KMS-11 (cell line): Measurements from ENCODE around the gene KIF5C.

Experiments used
- H2AFZ ChIP-seq: fragments of 200-600 bp; sonication (generic); 2 replicates; pipeline ENCODE4 v1.6.1; 2016; ENCODE audit warnings: antibody characterized with exemption, mixed run types, low read depth
- H3K27ac ChIP-seq: fragments of 200-600 bp; sonication (generic); 2 replicates; pipeline ENCODE4 v1.6.1; 2016; ENCODE audit warnings: mild to moderate bottlenecking, mixed run types
- H3K27me3 ChIP-seq: fragments of 200-600 bp; sonication (generic); 2 replicates; pipeline ENCODE4 v1.6.1; 2017; ENCODE audit warnings: mild to moderate bottlenecking, low read depth, mixed run types, moderate library complexity; ENCODE audit not compliant: insufficient read depth
- H3K36me3 ChIP-seq: fragments of 200-600 bp; sonication (generic); 2 replicates; pipeline ENCODE4 v1.6.1; 2017; ENCODE audit warnings: mild to moderate bottlenecking, mixed run types; ENCODE audit not compliant: insufficient read depth
- H3K4me1 ChIP-seq: fragments of 200-600 bp; sonication (generic); 2 replicates; pipeline ENCODE4 v1.6.1; 2016; ENCODE audit warnings: mild to moderate bottlenecking, low read depth, mixed run types; ENCODE audit not compliant: poor library complexity, severe bottlenecking
- H3K4me2 ChIP-seq: fragments of 200-600 bp; sonication (generic); 2 replicates; pipeline ENCODE4 v1.7.0; 2016; ENCODE audit warnings: mild to moderate bottlenecking, mixed run types
- H3K4me3 ChIP-seq: fragments of 200-600 bp; sonication (generic); IDR thresholded peaks from 2 replicates; pipeline ENCODE4 v1.6.1; 2017; ENCODE audit warnings: low read depth, low read length, mixed read lengths; ENCODE audit not compliant: insufficient read depth
- H3K79me2 ChIP-seq: fragments of 200-600 bp; sonication (generic); 2 replicates; pipeline ENCODE4 v1.6.1; 2016; ENCODE audit warnings: low read depth, mixed run types; ENCODE audit not compliant: insufficient read depth
- H3K9ac ChIP-seq: fragments of 200-600 bp; sonication (generic); 2 replicates; pipeline ENCODE4 v1.6.1; 2016; ENCODE audit warnings: mild to moderate bottlenecking, mixed run types
- H4K20me1 ChIP-seq: fragments of 200-600 bp; sonication (generic); 2 replicates; pipeline ENCODE4 v1.6.1; 2016; ENCODE audit warnings: mild to moderate bottlenecking, mixed run types; ENCODE audit not compliant: insufficient read depth
- TF ChIP-seq, protein P1 (sequence below): fragments of 200-600 bp; sonication (generic); conservative IDR thresholded peaks from 2 replicates; pipeline ENCODE4 v1.6.1; 2017; ENCODE audit warnings: low read depth, mild to moderate bottlenecking, antibody characterized with exemption, low read length, moderate library complexity, mixed read lengths

Gene KIF5C

DNA sequence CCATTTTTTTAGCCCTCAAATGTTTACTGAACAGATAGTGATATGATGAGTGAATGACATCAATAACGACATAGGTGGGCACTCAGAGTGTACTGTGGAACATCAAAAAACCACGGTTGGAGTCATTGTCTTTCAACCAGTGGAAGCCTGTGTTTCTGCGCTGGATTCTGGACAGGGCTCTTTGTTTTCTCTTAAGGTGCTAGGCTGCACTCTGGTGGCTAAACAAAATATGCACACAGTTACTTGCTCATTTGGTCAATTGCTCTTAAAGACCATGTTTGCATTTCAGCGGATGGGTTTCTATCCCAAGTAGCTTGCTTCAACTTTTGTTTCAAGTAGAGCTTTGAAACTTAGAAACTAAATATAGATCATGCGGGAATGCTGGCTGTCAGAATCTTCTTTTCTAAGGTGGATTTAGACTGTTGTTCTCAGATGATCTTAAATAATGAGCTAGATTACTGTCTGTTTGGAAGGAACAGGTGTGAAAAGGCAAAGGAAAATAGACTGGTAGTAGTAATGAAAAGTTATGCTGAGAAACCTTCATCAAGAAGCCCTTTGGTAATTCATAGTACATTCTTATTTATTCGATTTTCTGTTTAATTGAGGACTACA lies 115.0 kb downstream of the KIF5C start:
- Histone ChIP-seq H4K20me1 (no peaks in the 10 kb centered on the region), H3K27me3 (no peaks in the 10 kb centered on the region), H3K79me2 (no peaks in the 10 kb centered on the region), H3K4me1 (no peaks in the 10 kb centered on the region), H3K9ac (no peak overlapping the region), H3K4me3 (no peak overlapping the region), H3K36me3 (no peaks in the 10 kb centered on the region), H3K27ac (no peak overlapping the region), H3K4me2 (no peak overlapping the region), H2AFZ (no peak overlapping the region)
- TF ChIP-seq, protein P1, sequence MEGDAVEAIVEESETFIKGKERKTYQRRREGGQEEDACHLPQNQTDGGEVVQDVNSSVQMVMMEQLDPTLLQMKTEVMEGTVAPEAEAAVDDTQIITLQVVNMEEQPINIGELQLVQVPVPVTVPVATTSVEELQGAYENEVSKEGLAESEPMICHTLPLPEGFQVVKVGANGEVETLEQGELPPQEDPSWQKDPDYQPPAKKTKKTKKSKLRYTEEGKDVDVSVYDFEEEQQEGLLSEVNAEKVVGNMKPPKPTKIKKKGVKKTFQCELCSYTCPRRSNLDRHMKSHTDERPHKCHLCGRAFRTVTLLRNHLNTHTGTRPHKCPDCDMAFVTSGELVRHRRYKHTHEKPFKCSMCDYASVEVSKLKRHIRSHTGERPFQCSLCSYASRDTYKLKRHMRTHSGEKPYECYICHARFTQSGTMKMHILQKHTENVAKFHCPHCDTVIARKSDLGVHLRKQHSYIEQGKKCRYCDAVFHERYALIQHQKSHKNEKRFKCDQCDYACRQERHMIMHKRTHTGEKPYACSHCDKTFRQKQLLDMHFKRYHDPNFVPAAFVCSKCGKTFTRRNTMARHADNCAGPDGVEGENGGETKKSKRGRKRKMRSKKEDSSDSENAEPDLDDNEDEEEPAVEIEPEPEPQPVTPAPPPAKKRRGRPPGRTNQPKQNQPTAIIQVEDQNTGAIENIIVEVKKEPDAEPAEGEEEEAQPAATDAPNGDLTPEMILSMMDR: peak; percentile 77

DNA sequence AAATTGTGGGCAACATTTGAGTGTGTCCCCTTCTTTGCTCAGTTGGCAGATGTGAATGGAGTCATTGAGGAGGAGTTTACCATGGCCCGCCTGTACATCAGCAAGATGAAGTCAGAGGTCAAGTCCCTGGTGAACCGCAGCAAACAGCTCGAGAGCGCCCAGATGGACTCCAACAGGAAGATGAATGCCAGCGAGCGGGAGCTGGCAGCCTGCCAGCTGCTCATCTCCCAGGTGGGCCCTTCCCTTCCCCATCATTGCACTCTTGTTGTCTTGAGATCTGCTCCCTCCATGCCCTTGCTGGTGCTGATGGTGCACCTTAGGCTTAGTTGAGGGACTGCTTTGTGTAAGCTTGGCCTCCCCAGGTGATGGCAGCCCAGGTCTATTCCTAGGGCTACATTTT lies 115.9 kb downstream of the KIF5C start:
- Histone ChIP-seq H3K9ac (no peak overlapping the region), H3K4me1 (no peaks in the 10 kb centered on the region), H3K4me2 (no peak overlapping the region), H2AFZ (no peak overlapping the region), H3K27me3 (no peaks in the 10 kb centered on the region), H3K36me3 (no peaks in the 10 kb centered on the region), H3K27ac (no peak overlapping the region), H3K4me3 (no peak overlapping the region), H3K79me2 (no peaks in the 10 kb centered on the region), H4K20me1 (no peaks in the 10 kb centered on the region)
- TF ChIP-seq, protein P1: no peak

DNA sequence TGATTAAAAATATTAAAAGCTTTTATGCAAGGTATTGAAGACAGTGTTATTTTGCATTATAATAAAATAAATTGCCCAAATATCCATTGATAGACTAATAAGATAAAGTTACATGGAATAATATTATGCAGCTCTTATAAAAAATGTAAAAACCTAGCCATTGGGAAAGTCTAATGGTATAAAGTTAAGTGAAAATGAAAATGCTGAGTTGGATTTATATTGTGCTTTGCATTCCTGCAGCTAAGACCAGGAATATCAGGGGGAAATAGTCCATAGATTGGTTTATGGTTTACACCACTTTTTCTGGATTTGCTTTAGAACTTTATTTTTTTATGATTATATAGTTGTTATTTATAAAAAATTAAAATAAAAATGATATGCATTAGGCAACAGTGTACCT lies 117.4 kb downstream of the KIF5C start:
- Histone ChIP-seq H3K9ac (no peak overlapping the region), H2AFZ (no peak overlapping the region), H3K4me1 (no peaks in the 10 kb centered on the region), H3K36me3 (no peaks in the 10 kb centered on the region), H3K4me3 (no peak overlapping the region), H3K27ac (no peak overlapping the region), H3K4me2 (no peak overlapping the region), H3K27me3 (no peaks in the 10 kb centered on the region), H4K20me1 (no peaks in the 10 kb centered on the region), H3K79me2 (no peaks in the 10 kb centered on the region)
- TF ChIP-seq, protein P1: no peak

DNA sequence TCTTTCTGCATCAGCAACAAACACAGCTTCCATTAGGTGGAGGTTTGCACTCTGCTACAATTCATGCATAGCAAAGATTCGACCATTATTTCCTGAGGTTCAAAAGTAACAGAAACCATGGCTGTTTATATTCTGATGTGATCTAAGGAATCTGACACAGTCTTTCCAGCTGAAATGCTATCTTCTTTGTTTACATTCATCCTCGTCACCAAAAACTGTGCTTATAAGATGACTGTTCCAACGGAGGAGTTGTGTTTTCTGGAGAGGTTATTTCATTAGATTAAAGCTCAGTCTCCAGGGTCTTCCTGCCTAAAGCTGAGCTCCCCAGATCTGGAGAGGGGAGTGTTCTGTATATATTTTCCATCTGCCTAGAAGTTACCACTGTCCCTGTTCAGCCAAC lies 118.3 kb downstream of the KIF5C start:
- Histone ChIP-seq H3K27me3 (no peaks in the 10 kb centered on the region), H2AFZ (no peak overlapping the region), H3K4me1 (no peaks in the 10 kb centered on the region), H4K20me1 (no peaks in the 10 kb centered on the region), H3K4me3 (no peak overlapping the region), H3K4me2 (no peak overlapping the region), H3K79me2 (no peaks in the 10 kb centered on the region), H3K9ac (no peak overlapping the region), H3K27ac (no peak overlapping the region), H3K36me3 (no peaks in the 10 kb centered on the region)
- TF ChIP-seq, protein P1: no peak
